ENCODE data around the gene AQP1. TPM values are rescaled to one million over a fixed set of nuclear protein-coding genes. Genes with fewer than 3 reads are reported as not detected.

Gene AQP1
- total and polyA plus RNA-seq, 8 donors, result 3.8 to 158 (median 52.5) TPM

GRCh38 chr7:30864101-30864500 is 47.6 kb upstream of the AQP1 start:
- peaks cover 0 to 38% (median 19%) of the 10 kb centered on the region in 4 donors for H3K4me1 ChIP-seq
- TF ChIP-seq EP300 (IDR thresholded peaks at IDR 0.05) (no peak), CTCF (IDR thresholded peaks at IDR 0.05) (no peak), POLR2AphosphoS5 (IDR thresholded peaks at IDR 0.05) (no peak), POLR2A (IDR thresholded peaks at IDR 0.05) (no peak)
- peak overlapping the region in 2 of 5 donors; percentile 23 to 74 for H3K27ac ChIP-seq
- no peak overlapping the region for H3K4me3 ChIP-seq
- DNase-seq, result no peak
- H3K9me3 ChIP-seq, result no peaks in the 10 kb centered on the region
- H3K36me3 ChIP-seq, result peaks cover 0 to 15% (median 0%) of the 10 kb centered on the region in 4 donors
- WGBS, 5 donors, result 74 to 92% (median 86%) methylated on average over 3 of the region's 3 CpGs
- intact Hi-C loops (cut with DNase I; ENCODE audit: low total_unique reads), result no loop called here
- no peaks in the 10 kb centered on the region for H3K27me3 ChIP-seq

GRCh38 chr7:30865076-30865475 is 46.6 kb upstream of the AQP1 start:
- Histone ChIP-seq H3K4me1 (peaks cover 0 to 36% (median 20%) of the 10 kb centered on the region in 4 donors), H3K27ac (no peak overlapping the region), H3K4me3 (no peak overlapping the region), H3K27me3 (no peaks in the 10 kb centered on the region), H3K36me3 (peaks cover 0 to 15% (median 0%) of the 10 kb centered on the region in 4 donors), H3K9me3 (no peaks in the 10 kb centered on the region)
- WGBS, 5 donors, result 83 to 98% (median 94%) methylated on average over 4 of the region's 4 CpGs
- no peak for DNase-seq
- TF ChIP-seq POLR2A (IDR thresholded peaks at IDR 0.05), result no peak
- no peak for TF ChIP-seq POLR2AphosphoS5 (IDR thresholded peaks at IDR 0.05)
- TF ChIP-seq EP300 (IDR thresholded peaks at IDR 0.05), result no peak
- no peak for TF ChIP-seq CTCF (IDR thresholded peaks at IDR 0.05)
- intact Hi-C loops (cut with DNase I; ENCODE audit: low total_unique reads), result no loop called here

GRCh38 chr7:30865821-30866220 is 45.8 kb upstream of the AQP1 start:
- intact Hi-C loops (cut with DNase I; ENCODE audit: low total_unique reads), result no loop called here
- H3K36me3 ChIP-seq, result peaks cover 0 to 15% (median 0%) of the 10 kb centered on the region in 4 donors
- TF ChIP-seq EP300 (IDR thresholded peaks at IDR 0.05) (no peak), POLR2A (IDR thresholded peaks at IDR 0.05) (no peak)
- no peak overlapping the region for H3K27ac ChIP-seq
- no peak for DNase-seq
- WGBS, 5 donors, result 88 to 100% (median 91%) methylated on average over 2 to 4 of the region's 4 CpGs
- H3K4me1 ChIP-seq, result peaks cover 0 to 42% (median 21%) of the 10 kb centered on the region in 4 donors
- no peaks in the 10 kb centered on the region for H3K27me3 ChIP-seq
- H3K4me3 ChIP-seq, result no peak overlapping the region
- no peaks in the 10 kb centered on the region for H3K9me3 ChIP-seq

DNA sequence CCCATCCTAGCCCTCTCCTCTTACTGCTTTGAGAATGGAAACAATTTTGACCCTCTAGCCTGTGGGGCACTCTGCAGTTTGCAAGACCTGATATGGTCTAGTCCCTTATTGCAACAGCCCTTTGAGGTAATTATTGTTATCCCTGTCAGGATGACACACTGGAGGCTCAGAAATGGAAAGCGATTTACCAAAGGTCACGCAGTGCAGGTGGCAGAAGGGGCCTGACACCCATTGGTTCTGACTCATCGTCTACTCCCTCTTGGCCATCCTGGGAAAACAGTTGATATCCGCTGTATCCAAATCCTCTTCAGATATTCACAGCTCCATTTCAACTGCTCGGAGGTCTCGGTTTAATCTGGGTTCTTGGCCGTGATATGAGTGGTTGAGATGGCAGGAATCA is 44.7 kb upstream of the AQP1 start:
- Histone ChIP-seq H3K4me3 (no peak overlapping the region), H3K9me3 (no peaks in the 10 kb centered on the region), H3K4me1 (peaks cover 0 to 43% (median 21%) of the 10 kb centered on the region in 4 donors), H3K36me3 (peaks cover 0 to 9% (median 2%) of the 10 kb centered on the region in 4 donors), H3K27ac (no peak overlapping the region), H3K27me3 (no peaks in the 10 kb centered on the region)
- intact Hi-C loops (cut with DNase I; ENCODE audit: low total_unique reads), result no loop called here
- 89 to 95% (median 90%) methylated on average over 7 of the region's 7 CpGs for WGBS, 5 donors
- TF ChIP-seq POLR2AphosphoS5 (IDR thresholded peaks at IDR 0.05) (no peak), CTCF (IDR thresholded peaks at IDR 0.05) (no peak), POLR2A (IDR thresholded peaks at IDR 0.05) (no peak), EP300 (IDR thresholded peaks at IDR 0.05) (no peak)
- DNase-seq, result no peak

DNA sequence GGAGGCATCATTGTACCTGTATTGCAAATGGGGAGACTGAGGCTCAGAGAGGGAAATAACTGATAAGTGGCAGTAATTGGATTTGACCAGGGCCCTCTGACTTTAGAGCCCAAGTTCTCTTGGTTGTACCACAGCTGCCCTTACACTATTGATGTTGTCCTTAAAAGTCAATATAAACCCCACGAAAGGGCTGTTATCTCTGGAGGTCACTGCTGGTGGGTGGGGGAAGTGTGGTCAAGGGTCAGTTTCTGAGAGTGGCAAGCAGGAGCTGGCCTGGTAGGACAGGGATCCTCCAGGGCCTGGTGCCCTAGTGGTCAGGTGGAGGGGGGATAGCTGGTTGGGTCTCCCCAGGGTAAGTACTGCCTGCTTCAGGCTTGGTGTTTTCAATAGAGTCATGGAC is 44.2 kb upstream of the AQP1 start:
- intact Hi-C loops (cut with DNase I; ENCODE audit: low total_unique reads), result no loop called here
- no peak for TF ChIP-seq CTCF (IDR thresholded peaks at IDR 0.05)
- WGBS, 5 donors, result 33 to 63% (median 35%) methylated on average over 1 of the region's 1 CpG
- Histone ChIP-seq H3K4me3 (no peak overlapping the region), H3K27ac (peak overlapping the region in 1 of 5 donors; percentile 9), H3K9me3 (no peaks in the 10 kb centered on the region), H3K4me1 (peaks cover 0 to 39% (median 19%) of the 10 kb centered on the region in 4 donors), H3K36me3 (peaks cover 3 to 9% (median 7%) of the 10 kb centered on the region in 4 donors), H3K27me3 (no peaks in the 10 kb centered on the region)
- DNase-seq, result no peak
